Right renal pelvis (tissue), 4 donors: ENCODE results near the gene ANKS1B. TPM values are rescaled to one million over a fixed set of nuclear protein-coding genes. Genes with fewer than 3 reads are reported as not detected.
"Not testable (repeated sequence)": the region's sequence is repeated elsewhere in the genome, so short reads cannot be mapped to it uniquely, and the experiment has no call there.

Experiments used
- DNase-seq, 4 donors: peaks; one replicate each; pipeline ENCODE4 v3.0.0-alpha.2; 2013; ENCODE audit warnings: low read depth in 4 of 4, low spot score in 3 of 4, missing footprints in 1 of 4
- polyA plus RNA-seq, 4 donors: library from polyadenylated mRNA; unstranded; fragments of 120-200 nt; gene quantifications; one replicate each; pipeline ENCODE4 v1.2.1, GENCODE V29; 2013; ENCODE audit not compliant: insufficient read length in 4 of 4

ANKS1B gene
- polyA plus RNA-seq, 4 donors = 3.1 to 3.9 (median 3.7) TPM

GRCh38 chr12:99767809-99768208 lies 216.9 kb downstream of the ANKS1B start:
- peak in 3 of 4 donors; percentile 3 to 11 (median 5) for DNase-seq

GRCh38 chr12:99766408-99766807 lies 218.3 kb downstream of the ANKS1B start:
- no peak for DNase-seq

GRCh38 chr12:99765469-99766114 lies 219.1 kb downstream of the ANKS1B start:
- no peak for DNase-seq

DNA sequence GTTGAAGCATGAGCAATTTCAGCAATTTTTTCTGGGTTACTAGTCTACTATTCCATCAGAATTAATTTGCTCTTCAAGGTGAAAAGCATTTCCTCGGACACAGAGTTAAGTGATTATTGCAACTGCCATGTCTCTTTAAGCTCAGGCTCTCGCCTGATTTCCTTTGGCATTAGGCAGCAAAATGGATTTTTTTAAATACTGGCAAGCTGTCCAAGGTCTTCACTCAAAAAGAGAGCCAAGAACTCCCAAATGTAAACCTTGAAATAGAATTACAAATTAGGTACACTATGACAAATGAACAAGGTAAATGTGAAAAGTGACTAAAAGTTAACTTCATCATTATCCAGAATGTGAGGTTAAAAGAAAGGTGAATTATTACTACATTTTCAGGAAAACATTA lies 225.3 kb downstream of the ANKS1B start:
- no peak for DNase-seq

DNA sequence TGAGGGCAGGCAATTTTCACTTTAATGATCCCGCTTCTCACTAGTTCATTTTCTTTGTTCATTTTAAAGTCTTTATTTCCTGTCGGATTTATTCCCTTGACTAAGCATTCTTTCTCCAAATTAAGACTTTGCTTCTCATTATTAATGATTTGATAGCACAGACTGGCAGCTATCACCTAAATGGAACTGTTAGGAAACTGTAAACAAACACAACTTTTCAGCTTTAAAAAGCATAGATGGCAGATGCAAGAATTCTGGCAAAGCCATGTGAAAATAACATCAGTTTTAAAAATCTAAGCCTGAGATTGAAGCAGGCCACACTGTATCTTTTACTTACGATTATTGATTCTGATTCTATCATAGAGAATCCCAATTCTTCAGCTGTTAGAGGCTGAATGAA lies 225.7 kb downstream of the ANKS1B start:
- no peak for DNase-seq

- no peak for DNase-seq
These were observed 232.0 kb downstream of the ANKS1B start for GRCh38 chr12:99752740-99753139.

DNA sequence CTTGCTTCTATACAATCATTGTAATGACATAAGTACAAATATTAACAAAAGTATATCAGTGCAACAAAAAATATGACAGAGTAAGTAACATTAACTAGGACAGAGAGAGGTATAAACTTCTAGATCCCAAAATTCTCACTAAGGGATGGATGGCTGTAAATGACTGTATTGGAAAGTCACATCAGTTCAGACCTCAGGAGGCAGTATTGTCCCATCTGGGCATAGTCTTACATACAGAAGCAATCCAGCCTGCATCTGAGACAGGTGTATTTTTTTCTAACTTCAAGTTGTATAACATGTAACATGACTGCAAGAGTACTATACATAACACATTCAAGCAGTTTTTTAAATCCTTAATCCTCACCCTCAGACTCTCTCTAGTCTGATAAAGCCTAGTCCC lies 238.2 kb downstream of the ANKS1B start:
- no peak for DNase-seq

DNA sequence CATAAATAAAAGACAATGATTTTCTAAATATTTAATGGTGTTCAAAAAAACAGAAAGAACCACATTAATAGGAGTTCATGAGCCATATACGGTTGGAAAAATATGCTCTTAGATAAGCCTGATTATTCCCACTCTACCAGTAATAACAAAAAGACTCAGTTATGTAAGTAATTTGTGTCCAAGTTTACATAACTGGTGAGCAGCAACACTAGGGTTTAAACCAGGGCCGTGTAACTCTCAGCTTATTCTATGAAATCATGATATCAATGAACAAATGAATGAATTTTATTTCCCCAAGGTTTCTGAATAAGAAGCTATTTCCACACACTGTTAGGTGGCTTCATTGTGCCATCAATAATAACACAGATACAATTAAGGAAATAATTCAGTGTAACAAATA lies 238.8 kb downstream of the ANKS1B start:
- no peak for DNase-seq

DNA sequence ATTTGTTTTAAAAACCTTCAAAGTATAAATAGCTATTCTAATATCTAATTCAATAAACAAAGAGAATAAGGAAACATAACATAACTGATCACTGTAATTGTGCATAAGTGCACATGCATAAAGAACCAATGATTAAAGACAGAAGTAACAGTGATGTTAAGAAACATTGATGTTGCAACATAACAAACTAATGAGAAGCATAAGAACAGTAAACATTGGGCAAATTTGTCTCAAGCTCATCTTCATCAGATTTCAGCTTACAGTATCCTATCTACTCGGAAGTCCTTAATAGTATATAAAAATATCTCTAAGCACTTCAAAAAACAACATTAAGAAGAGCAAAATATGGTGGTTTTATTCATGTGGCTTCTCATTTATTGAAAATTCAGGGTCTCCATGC lies 239.6 kb downstream of the ANKS1B start:
- no peak for DNase-seq

DNA sequence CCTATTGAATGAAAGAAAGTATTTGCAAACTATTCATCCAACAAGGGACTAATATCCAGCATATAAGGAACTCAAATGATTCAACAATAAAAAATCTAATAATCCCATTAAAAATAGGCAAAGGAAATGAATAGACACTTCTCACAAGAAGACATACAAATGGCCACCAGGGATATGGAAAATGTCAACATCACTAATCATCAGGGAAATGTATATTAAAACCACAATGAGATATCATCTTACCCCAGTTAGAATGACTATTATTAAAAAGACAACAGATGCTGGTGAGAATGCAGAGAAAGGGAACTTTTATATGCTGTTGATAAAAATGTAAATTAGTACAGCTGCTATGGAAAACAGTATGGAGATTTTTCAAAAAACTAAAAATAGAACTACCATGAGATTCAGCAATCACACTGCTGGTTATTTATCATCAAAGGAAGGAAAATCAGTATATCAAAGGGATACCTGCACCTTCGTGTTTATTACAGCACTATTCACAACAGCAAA lies 247.9 kb downstream of the ANKS1B start:
- DNase-seq = no peak

- no peak for DNase-seq
These were observed 252.6 kb downstream of the ANKS1B start for GRCh38 chr12:99732131-99732530.

- no peak for DNase-seq
These were observed 261.8 kb downstream of the ANKS1B start for GRCh38 chr12:99722690-99723486.

DNA sequence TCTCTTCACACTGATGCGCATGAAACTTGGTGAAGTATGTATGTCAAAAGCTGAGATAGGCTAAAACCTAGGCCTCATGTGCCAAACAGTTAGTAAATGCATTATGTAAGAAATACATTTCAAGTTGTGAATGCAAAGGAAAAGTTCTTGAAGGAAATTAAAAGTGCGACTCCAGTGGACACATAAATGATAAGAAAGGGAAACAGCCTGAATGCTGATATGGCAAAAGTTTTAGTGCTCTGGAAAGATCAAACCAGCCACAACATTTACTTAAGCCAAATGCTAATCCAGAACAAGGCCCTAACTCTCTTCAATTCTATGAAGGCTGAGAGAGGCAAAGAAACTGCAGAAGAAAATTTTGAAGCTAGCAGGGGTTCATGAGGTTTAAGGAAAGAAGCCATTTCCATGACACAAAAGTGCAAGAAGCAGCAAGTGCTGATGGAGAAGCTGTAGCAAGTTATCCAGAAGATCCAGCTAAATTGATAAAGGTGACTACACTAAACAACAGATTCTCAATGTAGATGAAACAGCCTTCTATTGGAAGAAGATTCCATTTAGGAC lies 262.9 kb downstream of the ANKS1B start:
- DNase-seq = no peak

DNA sequence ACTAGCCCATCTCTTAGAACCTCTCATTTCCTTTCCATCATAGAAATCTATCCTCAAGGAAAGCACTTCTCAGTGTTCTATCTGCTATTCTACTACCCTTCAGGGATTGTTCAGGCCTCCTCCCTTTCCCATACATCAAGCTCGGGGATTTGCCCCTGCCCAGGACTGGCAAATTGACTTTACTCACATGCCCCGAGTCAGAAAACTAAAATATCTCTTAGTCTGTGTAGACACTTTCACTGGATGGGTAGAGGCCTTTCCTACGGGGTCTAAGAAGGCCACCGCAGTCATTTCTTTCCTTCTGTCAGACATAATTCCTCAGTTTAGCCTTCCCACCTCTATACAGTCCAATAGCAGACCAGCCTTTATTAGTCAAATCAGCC lies 264.7 kb downstream of the ANKS1B start:
- not testable (repeated sequence) for DNase-seq

DNA sequence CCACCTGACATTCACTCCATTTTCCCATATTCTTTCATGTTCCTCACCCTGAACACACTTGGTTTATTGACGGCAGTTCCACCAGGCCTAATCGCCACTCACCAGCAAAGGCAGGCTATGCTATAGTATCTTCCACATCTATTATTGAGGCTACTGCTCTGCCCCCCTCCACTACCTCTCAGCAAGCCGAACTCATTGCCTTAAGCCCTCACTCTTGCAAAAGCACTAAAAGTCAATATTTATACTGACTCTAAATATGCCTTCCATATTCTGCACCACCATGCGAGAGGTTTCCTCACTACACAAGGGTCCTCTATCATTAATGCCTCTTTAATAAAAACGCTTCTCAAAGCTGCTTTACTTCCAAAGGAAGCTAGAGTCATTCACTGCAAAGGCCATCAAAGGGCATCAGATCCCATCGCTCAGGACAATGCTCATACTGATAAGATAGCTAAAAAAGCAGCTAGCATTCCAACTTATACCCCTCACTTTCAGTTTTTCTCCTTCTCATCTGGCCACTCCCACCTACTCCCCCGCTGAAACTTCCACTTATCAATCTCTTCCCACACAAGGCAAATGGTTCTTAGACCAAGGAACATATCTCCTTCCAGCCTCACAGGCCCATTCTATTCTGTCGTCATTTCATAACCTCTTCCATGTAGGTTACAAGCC lies 265.2 kb downstream of the ANKS1B start:
- DNase-seq = not testable (repeated sequence)

- not testable (repeated sequence) for DNase-seq
These were observed 268.8 kb downstream of the ANKS1B start for GRCh38 chr12:99715841-99716510.

DNA sequence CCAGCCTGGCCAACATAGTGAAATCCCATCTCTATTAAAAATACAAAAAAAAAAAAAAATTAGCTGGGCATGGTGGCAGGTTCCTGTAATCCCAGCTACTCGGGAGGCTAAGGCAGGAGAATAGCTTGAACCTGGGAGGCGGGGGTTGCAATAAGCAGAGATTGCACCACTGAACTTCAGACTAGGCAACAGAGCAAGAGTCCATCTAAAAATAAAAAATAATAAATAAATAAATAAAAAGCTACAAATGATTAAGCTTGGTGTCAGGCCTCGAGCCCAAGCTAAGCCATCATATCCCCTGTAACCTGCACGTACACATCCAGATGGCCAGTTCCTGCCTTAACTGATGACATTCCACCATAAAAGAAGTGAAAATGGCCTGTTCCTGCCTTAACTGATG lies 269.8 kb downstream of the ANKS1B start:
- not testable (repeated sequence) for DNase-seq

DNA sequence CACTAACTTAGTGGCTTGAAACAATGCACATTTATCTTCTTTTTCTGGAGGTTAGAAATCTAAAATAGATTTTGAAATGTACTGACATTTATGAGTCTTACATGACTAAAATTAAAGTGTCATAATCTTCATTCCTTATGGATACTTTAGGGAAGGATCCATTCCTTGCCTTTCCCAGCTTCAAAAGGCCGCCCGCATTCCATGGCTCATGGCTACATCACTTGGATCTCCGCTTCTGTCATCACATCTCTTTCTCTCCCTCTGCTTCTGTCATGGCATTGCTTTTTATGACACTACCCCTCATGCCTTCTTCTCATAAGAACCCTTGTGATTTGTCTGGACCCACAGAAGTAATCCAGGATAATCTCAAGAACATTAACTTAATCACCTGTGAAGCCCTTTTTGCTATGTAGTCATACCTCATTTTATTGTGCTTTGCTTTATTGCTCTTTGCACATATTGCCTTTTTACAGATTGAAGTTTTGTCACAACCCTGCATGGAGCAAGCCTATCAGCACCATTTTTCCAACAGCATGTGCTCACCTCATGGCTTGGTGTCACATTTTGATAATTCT lies 270.7 kb downstream of the ANKS1B start:
- no peak for DNase-seq

- no peak for DNase-seq
These were observed 272.5 kb downstream of the ANKS1B start for GRCh38 chr12:99712281-99712680.

- no peak for DNase-seq
These were observed 273.5 kb downstream of the ANKS1B start for GRCh38 chr12:99711246-99711645.
